ENCODE results near the gene CHMP4A.

Gene CHMP4A

GRCh38 chr14:24195186-24196070, 17.9 kb downstream of the CHMP4A start, which contains the start of gene TM9SF1:
TM9SF1 (minus strand) TSS chr14:24195441; CDS start chr14:24195019, 422 bp downstream.
- DNase-seq (ENCODE audit: low spot score) = peak; percentile 77

GRCh38 chr14:24194873-24195185, 18.5 kb downstream of the CHMP4A start:
- no peak for DNase-seq (ENCODE audit: low spot score)

- DNase-seq (ENCODE audit: low spot score) = no peak
Observed at GRCh38 chr14:24194186-24194872, 19.0 kb downstream of the CHMP4A start.

GRCh38 chr14:24192933-24193332, 20.4 kb downstream of the CHMP4A start:
- no peak for DNase-seq (ENCODE audit: low spot score)

GRCh38 chr14:24190416-24190815, 22.9 kb downstream of the CHMP4A start:
- DNase-seq (ENCODE audit: low spot score) = no peak

- DNase-seq (ENCODE audit: low spot score) = no peak
Observed at GRCh38 chr14:24189460-24189859, 23.8 kb downstream of the CHMP4A start.

- no peak for DNase-seq (ENCODE audit: low spot score)
Observed at GRCh38 chr14:24189059-24189375, 24.3 kb downstream of the CHMP4A start.

- peak; percentile 78 for DNase-seq (ENCODE audit: low spot score)
Observed at GRCh38 chr14:24188251-24189058, 24.8 kb downstream of the CHMP4A start, which contains the start of gene IPO4. IPO4 (minus strand) TSS chr14:24188816; CDS start chr14:24188787, 29 bp downstream.

GRCh38 chr14:24187539-24187915, 25.8 kb downstream of the CHMP4A start:
- no peak for DNase-seq (ENCODE audit: low spot score)

GRCh38 chr14:24186831-24187538, 26.3 kb downstream of the CHMP4A start:
- no peak for DNase-seq (ENCODE audit: low spot score)

- no peak for DNase-seq (ENCODE audit: low spot score)
Observed at GRCh38 chr14:24185741-24186140, 27.5 kb downstream of the CHMP4A start.

GRCh38 chr14:24185026-24185425, 28.3 kb downstream of the CHMP4A start:
- DNase-seq (ENCODE audit: low spot score) = no peak

GRCh38 chr14:24184104-24184970, 29.0 kb downstream of the CHMP4A start:
- DNase-seq (ENCODE audit: low spot score) = no peak

GRCh38 chr14:24183014-24183481, 30.2 kb downstream of the CHMP4A start:
- DNase-seq (ENCODE audit: low spot score) = no peak

- no peak for DNase-seq (ENCODE audit: low spot score)
Observed at GRCh38 chr14:24182110-24182882, 31.0 kb downstream of the CHMP4A start.

GRCh38 chr14:24181371-24182077, 31.8 kb downstream of the CHMP4A start:
- no peak for DNase-seq (ENCODE audit: low spot score)

GRCh38 chr14:24179961-24180796, 33.1 kb downstream of the CHMP4A start:
- DNase-seq (ENCODE audit: low spot score) = no peak

GRCh38 chr14:24179294-24179960, 33.9 kb downstream of the CHMP4A start:
- DNase-seq (ENCODE audit: low spot score) = no peak
